GM18867 (cell line): ENCODE measurements around the gene NTNG1.

ENCODE experiments used
- ATAC-seq: cut with Tn5 transposase; IDR thresholded peaks from one replicate; pipeline ENCODE4 v1.9.1; 2021; ENCODE audit warnings: mild to moderate bottlenecking, moderate library complexity; ENCODE audit not compliant: unreplicated experiment

Gene NTNG1

GRCh38 chr1:107487506-107487905, 346.7 kb downstream of the NTNG1 start:
- ATAC-seq = no peak

GRCh38 chr1:107491582-107491981, 350.7 kb downstream of the NTNG1 start:
- ATAC-seq = no peak

GRCh38 chr1:107493111-107493716, 352.4 kb downstream of the NTNG1 start:
- no peak for ATAC-seq

GRCh38 chr1:107494061-107494460, 353.2 kb downstream of the NTNG1 start:
- ATAC-seq = no peak

GRCh38 chr1:107496002-107496401, 355.2 kb downstream of the NTNG1 start:
- no peak for ATAC-seq

- peak; percentile 99 for ATAC-seq
Measured at GRCh38 chr1:107499139-107499744, 358.4 kb downstream of the NTNG1 start.

GRCh38 chr1:107501081-107501605, 360.3 kb downstream of the NTNG1 start:
- no peak for ATAC-seq

GRCh38 chr1:107510347-107510746, 369.5 kb downstream of the NTNG1 start:
- ATAC-seq = no peak

- ATAC-seq = no peak
Measured at GRCh38 chr1:107512836-107513235, 372.0 kb downstream of the NTNG1 start.

GRCh38 chr1:107514841-107515240, 374.0 kb downstream of the NTNG1 start:
- ATAC-seq = no peak

GRCh38 chr1:107515702-107516101, 374.9 kb downstream of the NTNG1 start:
- no peak for ATAC-seq

- no peak for ATAC-seq
Measured at GRCh38 chr1:107523061-107523460, 382.2 kb downstream of the NTNG1 start.

GRCh38 chr1:107523736-107524135, 382.9 kb downstream of the NTNG1 start:
- no peak for ATAC-seq

- no peak for ATAC-seq
Measured at GRCh38 chr1:107524301-107524700, 383.5 kb downstream of the NTNG1 start.

GRCh38 chr1:107525145-107525544, 384.3 kb downstream of the NTNG1 start:
- no peak for ATAC-seq

GRCh38 chr1:107525961-107526360, 385.1 kb downstream of the NTNG1 start:
- no peak for ATAC-seq

- ATAC-seq = no peak
Measured at GRCh38 chr1:107526524-107527198, 385.8 kb downstream of the NTNG1 start.

GRCh38 chr1:107529511-107530149, 388.8 kb downstream of the NTNG1 start:
- ATAC-seq = peak; percentile 99

- ATAC-seq = no peak
Measured at GRCh38 chr1:107530543-107530942, 389.7 kb downstream of the NTNG1 start.

GRCh38 chr1:107531065-107531908, 390.4 kb downstream of the NTNG1 start:
- no peak for ATAC-seq

- no peak for ATAC-seq
Measured at GRCh38 chr1:107532318-107532717, 391.5 kb downstream of the NTNG1 start.
